T-helper 22 cell (primary cell): Measurements from ENCODE around the gene SYNJ1.
A peak's percentile ranks its signal among the peaks of the same experiment; 100 is the strongest.
"Not testable (repeated sequence)": the region's sequence is repeated elsewhere in the genome, so short reads cannot be mapped to it uniquely, and the experiment has no call there.

ENCODE experiments used
- DNase-seq: peaks from one replicate; pipeline ENCODE4 v3.0.0-alpha.2; 2020; ENCODE audit warnings: low read depth

Gene SYNJ1, protein sequence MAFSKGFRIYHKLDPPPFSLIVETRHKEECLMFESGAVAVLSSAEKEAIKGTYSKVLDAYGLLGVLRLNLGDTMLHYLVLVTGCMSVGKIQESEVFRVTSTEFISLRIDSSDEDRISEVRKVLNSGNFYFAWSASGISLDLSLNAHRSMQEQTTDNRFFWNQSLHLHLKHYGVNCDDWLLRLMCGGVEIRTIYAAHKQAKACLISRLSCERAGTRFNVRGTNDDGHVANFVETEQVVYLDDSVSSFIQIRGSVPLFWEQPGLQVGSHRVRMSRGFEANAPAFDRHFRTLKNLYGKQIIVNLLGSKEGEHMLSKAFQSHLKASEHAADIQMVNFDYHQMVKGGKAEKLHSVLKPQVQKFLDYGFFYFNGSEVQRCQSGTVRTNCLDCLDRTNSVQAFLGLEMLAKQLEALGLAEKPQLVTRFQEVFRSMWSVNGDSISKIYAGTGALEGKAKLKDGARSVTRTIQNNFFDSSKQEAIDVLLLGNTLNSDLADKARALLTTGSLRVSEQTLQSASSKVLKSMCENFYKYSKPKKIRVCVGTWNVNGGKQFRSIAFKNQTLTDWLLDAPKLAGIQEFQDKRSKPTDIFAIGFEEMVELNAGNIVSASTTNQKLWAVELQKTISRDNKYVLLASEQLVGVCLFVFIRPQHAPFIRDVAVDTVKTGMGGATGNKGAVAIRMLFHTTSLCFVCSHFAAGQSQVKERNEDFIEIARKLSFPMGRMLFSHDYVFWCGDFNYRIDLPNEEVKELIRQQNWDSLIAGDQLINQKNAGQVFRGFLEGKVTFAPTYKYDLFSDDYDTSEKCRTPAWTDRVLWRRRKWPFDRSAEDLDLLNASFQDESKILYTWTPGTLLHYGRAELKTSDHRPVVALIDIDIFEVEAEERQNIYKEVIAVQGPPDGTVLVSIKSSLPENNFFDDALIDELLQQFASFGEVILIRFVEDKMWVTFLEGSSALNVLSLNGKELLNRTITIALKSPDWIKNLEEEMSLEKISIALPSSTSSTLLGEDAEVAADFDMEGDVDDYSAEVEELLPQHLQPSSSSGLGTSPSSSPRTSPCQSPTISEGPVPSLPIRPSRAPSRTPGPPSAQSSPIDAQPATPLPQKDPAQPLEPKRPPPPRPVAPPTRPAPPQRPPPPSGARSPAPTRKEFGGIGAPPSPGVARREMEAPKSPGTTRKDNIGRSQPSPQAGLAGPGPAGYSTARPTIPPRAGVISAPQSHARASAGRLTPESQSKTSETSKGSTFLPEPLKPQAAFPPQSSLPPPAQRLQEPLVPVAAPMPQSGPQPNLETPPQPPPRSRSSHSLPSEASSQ (N-terminal part only)

DNA sequence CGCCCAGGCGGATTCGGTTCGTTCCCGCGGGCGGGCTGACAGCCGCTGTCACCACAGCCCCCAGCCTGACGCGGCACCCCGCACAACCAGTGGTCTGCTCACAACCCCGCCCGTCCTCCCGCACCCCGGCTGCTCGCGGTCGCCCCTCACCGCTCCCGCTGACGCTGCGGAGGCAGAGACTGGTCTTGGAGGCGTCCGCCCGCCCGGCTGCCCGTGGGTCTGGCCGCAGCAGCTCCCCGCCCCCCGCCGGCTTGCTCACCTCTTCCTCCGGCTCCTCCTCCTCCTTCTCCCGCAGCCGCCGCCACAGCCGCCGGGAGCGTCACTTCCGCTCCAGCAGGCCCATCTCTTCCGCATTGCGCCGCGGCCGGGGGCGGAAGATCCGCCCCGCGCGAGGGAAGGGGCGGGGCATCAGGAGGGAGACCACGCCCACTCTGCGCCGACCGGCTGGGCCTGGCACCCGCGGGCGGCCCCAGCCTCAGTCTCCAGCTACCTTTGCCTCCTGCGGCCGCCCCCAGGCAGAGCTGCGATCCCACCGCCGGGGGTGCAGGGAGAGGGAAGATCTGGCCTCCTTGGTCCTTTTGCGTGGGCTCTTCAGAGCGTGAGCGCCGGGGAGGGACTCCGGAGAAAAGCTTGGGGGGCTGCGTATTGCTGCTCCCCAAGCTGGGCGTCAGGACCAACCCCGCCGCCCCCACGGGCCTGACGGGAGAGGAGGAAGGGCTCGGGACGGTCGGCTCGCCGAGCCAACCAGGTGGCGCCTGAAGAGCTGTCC is at the start of gene SYNJ1:
SYNJ1 (minus strand) TSS at position 327 of the 769 bp plus-strand sequence. CDS start 1,118 bp downstream, outside the sequence.
- DNase-seq: peak; percentile 92

DNA sequence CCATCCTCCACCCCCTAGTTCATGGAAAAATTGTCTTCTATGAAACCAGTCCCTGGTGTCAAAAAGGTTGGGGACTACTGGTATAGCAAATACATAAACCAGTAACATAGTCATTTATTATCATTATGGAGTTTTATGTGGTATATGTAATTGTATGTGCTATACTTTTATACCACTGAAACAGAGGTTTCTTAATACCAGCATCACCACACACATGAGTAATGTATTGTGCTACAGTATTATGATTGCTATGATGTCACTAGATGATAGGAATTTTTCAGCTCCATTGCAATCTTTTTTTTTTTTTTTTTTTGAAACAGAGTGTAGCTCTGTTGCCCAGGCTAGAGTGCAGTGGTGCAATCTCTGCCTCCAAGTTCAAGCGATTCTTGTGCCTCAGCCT is 49.5 kb upstream of the SYNJ1 start:
- no peak for DNase-seq

DNA sequence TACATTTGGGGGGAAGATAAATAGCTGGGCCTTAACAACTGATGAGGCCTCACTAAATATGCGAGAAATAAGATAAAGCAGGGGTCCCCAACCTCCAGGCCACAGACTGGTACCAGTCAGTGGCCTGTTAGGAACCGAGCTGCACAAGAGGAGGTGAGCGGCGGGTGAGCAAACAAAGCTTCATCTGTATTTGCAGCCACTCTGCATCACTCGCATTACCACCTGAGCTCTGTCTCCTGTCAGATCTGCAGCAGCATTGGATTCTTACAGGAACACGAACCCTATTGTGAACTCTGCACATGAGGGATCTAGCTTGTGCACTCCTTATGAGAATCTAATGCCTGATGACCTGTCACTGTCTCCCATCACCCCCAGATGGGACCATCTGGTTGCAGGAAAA is 48.9 kb upstream of the SYNJ1 start:
- no peak for DNase-seq

DNA sequence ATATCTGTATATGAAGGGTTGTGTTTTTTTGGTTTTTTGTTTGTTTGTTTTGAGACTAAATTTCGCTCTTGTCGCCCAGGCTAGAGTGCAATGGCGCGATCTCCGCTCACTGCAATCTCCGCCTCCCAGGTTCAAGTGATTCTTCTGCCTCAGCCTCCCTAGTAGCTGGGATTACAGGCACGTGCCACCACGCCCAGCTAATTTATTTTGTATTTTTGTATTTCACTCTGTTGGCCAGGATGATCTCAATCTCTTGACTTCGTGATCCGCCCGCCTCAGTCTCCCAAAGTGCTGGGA is 45.2 kb upstream of the SYNJ1 start:
- not testable (repeated sequence) for DNase-seq

DNA sequence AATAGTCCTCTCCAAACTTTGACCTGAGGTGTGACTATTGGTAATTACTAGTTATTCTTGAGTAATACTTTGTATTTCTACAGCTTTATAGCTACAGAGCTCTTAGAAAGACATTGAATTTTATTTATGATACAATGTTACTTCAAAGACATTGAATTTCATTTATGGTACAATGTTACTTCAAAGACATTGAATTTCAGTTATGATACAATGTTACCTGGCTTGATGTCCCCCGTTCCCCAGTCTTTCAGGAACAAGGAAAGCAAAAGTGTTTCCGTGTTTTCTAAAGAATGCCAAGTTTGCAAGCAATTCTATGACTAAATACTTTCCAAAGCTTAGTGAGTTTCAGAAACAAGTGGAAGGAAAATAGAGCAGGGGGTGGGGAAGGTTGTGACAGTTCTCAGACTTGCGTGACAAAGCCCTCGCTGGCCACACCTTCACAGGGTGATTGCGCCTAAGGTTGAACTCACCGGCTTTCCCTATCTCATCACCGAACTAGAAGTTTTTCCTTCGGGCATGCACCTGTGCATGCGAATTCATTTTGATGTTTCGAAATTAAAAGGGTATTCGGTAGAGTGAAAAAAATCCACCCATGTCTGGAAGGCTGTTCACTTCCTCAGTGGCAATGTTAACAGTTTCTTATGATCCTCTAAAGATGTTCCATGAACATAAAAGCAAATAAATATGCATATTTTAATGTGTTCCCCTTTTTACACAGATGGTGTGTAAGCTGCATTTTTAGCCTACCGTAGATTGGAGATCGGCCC is 44.7 kb upstream of the SYNJ1 start:
- peak; percentile 12 for DNase-seq

DNA sequence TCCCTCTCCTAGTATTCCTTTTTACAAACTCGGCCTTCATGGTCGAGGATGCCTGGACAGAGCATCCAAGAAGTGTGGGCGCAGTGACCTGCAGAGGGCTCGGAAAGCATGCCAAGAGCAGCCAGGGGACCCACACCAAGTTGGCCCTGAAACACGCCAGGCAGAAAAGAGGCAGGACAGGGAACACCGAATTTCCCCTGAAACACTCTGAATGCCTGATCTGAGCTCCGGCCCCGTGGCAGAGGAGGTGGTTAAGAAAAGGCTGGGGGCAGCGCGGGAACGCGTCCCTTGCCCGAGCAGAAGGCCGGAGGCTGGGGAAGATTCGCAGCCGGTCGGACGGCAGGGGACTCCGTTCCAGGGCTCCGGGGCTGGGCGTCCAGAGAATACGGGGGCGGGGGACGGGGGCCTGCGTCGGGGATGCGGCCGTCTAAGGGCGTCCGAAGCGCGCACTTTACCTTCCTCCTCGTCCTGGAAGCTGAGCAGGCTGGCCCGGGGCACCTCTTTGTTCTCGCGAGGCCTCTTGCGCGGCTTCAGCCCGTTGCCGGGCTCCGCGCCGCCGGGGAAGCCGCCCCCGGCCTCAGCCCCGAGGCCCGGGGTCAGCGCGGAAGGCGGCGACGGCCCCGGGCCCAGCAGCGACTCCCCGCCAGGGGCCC is 43.2 kb upstream of the SYNJ1 start:
- DNase-seq: peak; percentile 34

DNA sequence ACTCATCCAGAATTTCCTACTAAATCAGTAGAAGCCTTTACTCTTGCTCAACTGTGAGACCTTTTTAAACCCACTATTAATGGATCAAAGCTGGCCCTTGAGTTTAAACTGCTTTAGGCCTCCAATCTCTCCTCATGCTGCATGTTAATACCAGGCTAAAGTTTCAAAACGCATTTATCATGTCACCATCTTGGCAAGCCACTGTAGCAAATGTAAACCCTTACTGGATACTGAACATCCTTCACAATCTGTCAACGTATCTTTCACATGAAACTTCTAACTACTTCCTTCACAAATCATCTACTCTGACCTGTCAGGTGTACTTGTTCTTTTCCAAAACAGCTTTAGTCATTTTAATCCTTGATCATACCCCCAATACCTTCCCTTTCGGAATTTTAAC is 40.7 kb upstream of the SYNJ1 start:
- no peak for DNase-seq

DNA sequence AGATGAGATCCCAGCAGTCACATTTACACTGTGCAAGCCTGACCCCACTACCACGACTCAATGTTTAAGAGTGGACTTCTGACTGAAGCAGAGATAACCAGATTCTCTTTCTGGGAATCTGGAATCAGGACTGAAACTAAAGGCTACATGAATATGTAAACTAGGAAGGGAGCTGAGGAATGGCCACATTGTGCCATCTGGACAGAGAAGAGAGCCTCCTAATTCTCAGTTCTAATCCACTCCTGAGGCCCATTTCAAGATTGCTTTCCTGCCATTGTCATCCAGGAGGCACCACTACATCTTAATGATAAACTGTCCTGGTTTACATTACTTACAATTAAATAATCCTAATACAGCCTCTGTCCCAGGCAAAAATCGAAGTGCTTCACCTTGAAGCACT is 37.2 kb upstream of the SYNJ1 start:
- no peak for DNase-seq

DNA sequence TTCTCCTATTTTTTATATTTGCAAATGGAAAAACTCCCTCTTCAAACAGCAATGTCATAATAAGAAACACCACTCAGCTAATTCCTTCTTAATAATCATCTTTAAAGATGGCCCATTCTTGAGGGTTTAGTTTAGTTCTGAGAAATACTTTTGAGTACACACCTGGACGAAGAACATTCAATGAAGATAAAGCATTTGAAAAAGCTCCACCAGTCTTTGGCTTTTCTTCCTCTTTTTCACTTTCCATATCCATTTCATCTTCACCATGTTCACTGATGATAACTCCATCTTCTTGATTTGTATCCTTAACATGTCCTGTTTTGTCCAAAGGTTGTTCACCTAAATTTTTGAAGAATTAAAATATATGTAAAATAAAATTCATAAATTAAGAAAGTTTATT is 36.4 kb upstream of the SYNJ1 start:
- DNase-seq: no peak

DNA sequence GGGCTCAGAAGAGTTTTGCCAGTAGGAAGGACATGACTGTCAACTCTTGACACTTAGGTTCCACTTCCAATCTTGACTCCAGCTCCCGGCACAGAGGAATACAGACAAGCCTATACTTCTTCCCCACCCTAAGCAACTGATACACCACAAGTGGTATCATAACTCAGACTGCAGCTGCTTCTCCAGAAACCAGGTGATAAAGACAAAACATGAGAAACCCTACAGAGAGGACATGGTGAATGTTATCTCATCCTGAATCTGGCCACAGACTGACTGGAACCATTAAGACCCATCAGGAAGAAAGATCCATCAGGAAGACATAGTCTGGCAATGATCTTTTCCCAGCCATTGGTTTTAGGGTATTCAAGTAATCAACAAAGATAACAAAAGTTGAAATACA is 30.0 kb upstream of the SYNJ1 start:
- DNase-seq: no peak

DNA sequence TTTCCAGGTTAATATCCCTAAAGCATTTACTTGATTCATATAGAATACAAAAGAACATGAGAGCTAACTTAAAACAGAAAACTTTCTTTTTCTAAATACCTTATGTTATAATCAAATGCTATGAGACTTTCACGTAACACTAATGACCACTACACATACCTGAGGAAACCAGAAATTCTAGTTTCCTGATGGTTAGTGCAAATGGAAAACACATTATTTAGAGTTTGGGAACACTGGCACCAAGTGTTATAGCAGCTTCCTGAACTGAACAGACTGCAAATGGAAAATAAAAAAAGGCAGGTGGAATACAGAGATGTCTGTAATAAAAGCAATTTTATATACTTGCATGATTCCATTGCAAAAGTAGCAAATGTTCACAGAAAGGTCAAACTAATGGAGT is 28.3 kb upstream of the SYNJ1 start:
- DNase-seq: no peak

DNA sequence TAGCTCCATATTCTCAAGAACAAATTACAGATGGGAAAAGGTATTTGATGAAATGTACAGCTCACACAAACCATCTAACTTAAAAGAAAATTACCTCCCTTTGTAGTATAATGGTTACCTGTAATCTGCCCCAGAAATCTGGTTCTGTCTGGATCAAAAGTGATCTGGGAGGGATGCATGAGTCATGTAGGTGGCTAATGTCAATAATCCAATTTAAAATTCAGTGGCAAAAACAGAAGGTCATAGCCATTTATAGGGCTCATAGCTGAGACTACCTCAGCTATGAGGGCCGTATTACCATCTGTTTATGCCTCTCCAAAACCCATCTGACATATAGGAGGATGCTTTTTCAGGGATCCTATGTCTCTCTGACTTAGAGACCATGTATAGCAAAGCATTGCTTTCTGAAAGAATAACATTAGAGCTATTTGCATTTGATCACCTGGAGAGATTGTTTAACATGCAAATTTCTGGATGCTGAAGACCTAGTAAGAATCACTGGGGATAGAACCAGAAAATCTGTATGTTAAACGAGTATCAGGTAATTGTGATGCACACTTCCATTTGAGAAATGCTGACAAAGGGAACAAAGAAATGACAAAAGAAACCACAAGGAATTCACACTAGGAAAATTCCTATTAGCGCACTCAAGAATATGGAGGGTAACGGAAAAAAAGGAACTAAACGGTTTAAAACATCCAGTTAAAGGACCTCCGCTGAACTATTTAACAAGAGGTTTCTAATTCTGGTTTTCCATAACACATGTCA is 26.2 kb upstream of the SYNJ1 start:
- DNase-seq: no peak

DNA sequence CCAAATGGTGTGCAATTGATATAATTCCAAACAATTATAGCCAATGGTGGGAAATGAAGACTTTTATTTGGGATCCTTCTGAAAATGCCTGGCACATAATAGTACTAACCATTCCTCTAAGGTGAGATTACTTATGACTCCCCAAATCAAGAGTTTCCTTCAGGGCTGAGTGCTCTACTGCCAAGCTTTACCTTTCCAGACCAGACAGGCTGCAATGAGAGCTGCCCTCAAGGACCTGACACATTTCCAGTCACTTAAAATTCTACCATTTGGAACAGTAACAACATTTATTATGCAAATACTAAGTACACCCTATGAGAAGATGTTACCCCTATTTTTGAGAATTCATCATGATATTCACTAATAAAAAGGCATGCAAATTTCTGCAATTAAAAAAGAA is 22.6 kb upstream of the SYNJ1 start:
- DNase-seq: no peak

DNA sequence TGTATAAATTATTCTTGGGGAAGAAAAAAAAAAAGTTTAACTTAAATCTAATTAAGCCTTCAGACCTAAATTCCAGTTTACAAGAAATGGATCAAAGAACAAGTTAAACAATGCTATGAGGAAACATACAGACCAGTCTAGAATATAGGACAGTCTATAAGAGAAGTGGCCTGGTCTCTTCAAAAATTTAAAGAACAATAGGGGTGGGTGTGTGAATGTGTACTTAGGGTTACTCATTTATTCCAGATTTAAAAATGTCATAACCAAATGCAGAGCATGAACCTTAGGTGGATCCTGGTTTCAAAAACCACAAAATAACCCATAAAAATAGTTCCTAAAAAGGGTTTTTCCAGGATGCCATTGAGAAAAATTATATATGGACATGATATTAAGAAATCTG is 21.8 kb upstream of the SYNJ1 start:
- no peak for DNase-seq

DNA sequence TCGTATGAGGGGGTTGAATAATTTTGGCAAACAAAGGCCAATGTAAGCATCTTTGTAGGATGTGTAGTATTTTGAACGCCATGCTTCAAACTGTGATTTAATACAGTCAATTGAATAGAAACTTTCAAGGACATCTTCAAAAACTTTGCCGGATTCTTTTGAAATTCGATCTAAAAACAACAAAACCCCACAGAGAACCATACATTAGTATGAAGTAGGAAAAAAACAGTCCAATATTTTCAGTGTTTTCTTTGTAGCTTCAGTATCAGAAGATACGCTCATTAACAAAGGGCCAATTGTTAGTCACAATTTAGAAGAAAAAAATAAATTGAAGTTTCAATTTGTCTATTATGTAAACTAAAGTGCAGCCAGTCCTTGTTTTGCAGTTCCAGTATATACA is 20.7 kb upstream of the SYNJ1 start:
- DNase-seq: no peak

DNA sequence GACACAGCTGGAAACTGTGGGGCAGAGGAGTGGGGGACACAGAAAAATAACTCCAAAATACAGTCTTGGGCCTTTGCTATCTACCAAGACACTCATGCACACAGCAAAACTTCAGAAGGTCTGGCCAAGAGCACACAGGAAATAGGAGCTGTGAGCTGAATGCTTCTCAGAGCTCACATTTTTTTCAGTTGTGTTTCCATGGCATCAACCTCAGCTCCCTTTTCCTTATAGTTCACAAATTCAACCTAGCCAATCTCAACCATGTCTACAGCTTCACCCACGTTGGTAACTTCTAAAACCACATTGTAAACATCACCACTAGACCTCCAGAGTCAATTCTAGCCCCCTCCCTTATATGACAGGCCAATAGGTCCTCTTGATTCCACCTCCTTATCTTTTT is 19.6 kb upstream of the SYNJ1 start:
- no peak for DNase-seq

DNA sequence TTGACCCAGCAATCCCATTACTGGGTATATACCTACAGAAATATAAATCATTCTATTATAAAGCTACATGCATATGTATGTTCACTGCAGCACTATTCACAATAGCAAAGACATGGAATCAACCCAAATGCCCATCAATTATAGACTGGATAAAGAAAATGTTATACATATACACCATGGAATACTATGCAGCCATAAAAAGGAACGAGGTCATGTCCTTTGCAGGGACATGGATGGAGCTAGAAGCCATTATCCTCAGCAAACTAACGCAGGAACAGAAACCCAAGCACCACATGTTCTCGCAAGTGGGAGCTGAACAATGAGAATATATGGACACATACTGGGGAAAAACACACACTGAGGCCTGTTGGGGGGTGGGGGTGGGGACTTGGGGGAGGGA is 18.9 kb upstream of the SYNJ1 start:
- DNase-seq: not testable (repeated sequence)

DNA sequence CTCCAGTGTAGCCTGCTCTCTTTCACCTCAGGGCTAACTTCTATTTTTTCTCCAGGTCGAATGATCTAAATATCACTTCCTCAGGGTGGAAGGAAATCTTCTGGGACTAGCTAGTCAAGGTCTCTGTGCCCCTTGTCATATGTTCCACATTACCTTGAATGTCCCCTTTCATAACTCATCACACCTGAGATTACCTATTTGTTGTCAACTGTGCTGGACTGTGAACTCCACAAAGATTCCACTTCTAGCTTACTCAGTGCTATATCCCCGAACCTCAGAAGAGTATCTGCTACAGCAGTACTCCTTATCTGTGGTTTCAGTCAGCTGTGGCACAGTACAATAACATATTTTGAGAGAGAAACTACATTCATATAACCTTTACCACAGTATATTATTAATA is 14.6 kb upstream of the SYNJ1 start:
- DNase-seq: no peak

DNA sequence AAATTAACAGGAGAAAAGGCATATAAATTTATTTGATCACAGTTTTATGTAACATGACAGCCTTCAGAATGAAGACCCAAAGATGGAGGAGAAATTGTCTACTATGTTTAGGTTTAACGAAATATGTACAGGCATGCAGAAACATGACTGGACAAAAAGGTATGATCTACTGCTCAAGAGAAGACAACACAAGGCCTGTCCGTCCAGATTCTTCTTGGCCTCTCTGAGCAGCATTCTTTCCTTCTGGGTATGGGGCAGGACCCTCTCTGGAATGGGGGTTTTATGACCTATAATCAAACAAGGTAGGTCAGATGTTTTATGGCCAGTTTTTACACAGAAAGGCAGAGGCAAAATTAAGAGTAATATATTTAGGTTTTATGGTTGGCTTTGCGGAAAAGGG is 13.5 kb upstream of the SYNJ1 start:
- no peak for DNase-seq

DNA sequence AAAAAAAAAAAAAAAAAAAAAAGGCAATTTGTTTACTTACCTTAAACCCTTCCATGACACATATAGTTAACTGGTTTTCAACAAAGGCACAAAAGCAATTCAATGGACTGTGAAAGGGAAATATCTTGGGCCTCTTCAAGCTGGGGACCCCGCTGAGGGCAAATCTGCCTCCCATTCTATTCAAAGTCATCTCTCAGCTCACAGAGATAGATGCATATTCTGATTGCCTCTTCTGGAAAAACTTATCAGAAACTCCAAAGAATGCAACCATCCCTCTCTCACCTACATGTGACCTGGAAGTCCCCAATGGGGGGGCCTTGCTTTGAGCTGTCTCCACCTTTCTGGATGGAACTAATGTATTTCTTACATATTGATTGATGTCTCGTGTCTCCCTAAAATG is 12.1 kb upstream of the SYNJ1 start:
- no peak for DNase-seq
